ENCODE measurements around the gene ANGPTL2.

ANGPTL2 gene

DNA sequence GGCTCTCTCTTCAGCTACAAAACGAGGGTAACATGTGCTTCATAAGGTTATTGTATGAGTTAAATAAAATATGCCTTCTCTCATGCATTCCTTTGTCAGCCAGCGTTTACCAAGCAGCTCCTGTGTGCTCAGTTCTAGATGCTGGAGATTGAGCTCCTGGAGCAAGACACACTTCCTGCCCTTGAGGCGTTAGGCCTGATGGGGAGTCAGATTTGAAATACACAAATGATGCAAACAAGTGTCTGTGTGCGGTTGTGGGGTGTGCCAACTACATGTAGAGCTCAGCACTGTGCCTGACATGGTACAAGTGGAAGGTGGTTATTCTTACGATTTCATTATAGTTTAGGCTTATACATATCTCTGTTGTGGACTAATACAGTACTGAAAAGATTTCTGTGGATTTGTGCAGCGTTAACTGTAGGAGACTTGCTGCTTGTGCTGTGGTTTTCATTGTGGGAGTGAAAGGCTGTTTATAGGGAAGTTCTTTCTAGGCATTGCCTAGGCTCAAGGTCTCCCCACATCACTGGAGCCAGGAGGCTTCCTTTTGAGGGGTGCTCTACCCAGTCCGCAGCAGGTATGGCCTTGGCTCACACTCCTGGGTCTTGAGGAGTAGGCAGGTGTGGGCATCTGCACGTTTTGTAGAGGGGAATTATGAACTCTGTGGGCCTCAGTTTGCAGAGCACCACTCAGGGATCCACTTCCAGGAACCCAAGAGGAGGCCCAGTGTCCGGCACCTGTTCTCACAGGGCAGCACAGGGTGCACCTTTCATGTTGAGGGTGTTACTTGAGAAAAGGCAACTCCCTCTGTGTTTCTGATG lies 39.8 kb upstream of the ANGPTL2 start:
- Histone ChIP-seq H3K9me3 (ENCODE audit: insufficient read depth, low read depth, low read length) (no peaks in the 10 kb centered on the region), H2BK5ac (ENCODE audit: low read depth, low read length, poor library complexity) (no peak overlapping the region), H2AFZ (ENCODE audit: insufficient read depth, low read length, poor library complexity) (no peak overlapping the region), H3K27ac (ENCODE audit: low read depth, low read length) (no peak overlapping the region), H4K91ac (ENCODE audit: low read depth, low read length) (no peak overlapping the region), H3K23ac (ENCODE audit: low read length) (no peak overlapping the region), H3K14ac (ENCODE audit: low read length) (no peak overlapping the region), H2AK5ac (ENCODE audit: low read length) (no peak overlapping the region), H4K12ac (ENCODE audit: low read depth, low read length) (no peak overlapping the region), H3K9ac (ENCODE audit: low read length) (no peak overlapping the region), H3K4me3 (ENCODE audit: low read depth, low read length) (no peak overlapping the region), H3K4me2 (ENCODE audit: low read length) (no peak overlapping the region), H3K79me1 (ENCODE audit: low read length) (no peaks in the 10 kb centered on the region), H4K8ac (ENCODE audit: low read depth, low read length) (no peak overlapping the region), H3K27me3 (ENCODE audit: insufficient read depth, low read length) (no peaks in the 10 kb centered on the region), H3K36me3 (ENCODE audit: control insufficient read depth in 1 of 2, insufficient read depth in 2 of 2, low read length in 2 of 2) (no peaks in the 10 kb centered on the region), H2BK12ac (ENCODE audit: low read length) (peak overlapping the region; percentile 26), H3K79me2 (ENCODE audit: control insufficient read depth, insufficient read depth, low read length, poor library complexity) (no peaks in the 10 kb centered on the region), H2BK120ac (ENCODE audit: insufficient read depth, low read length, poor library complexity) (no peak overlapping the region), H3K4me1 (ENCODE audit: control insufficient read depth in 1 of 2, insufficient read depth in 2 of 2, low read length in 2 of 2) (peaks cover 0 to 10% of the 10 kb centered on the region in 2 experiments), H3K18ac (ENCODE audit: low read length) (no peak overlapping the region), H3K4ac (ENCODE audit: low read depth, low read length) (no peak overlapping the region)
- no peak for DNase-seq
- no CpG with 5 or more reads among the region's 9 CpGs for WGBS (ENCODE audit: extremely low coverage, insufficient coverage, insufficient read length)

- Histone ChIP-seq H3K4me2 (ENCODE audit: low read length) (no peak overlapping the region), H2BK5ac (ENCODE audit: low read depth, low read length, poor library complexity) (no peak overlapping the region), H2BK12ac (ENCODE audit: low read length) (no peak overlapping the region), H3K14ac (ENCODE audit: low read length) (no peak overlapping the region), H3K79me2 (ENCODE audit: control insufficient read depth, insufficient read depth, low read length, poor library complexity) (no peaks in the 10 kb centered on the region), H3K27ac (ENCODE audit: low read depth, low read length) (no peak overlapping the region), H3K9me3 (ENCODE audit: insufficient read depth, low read depth, low read length) (no peaks in the 10 kb centered on the region), H3K23ac (ENCODE audit: low read length) (no peak overlapping the region), H2BK120ac (ENCODE audit: insufficient read depth, low read length, poor library complexity) (no peak overlapping the region), H3K36me3 (ENCODE audit: control insufficient read depth in 1 of 2, insufficient read depth in 2 of 2, low read length in 2 of 2) (no peaks in the 10 kb centered on the region), H3K4me3 (ENCODE audit: low read depth, low read length) (no peak overlapping the region), H3K4ac (ENCODE audit: low read depth, low read length) (no peak overlapping the region), H4K91ac (ENCODE audit: low read depth, low read length) (no peak overlapping the region), H3K27me3 (ENCODE audit: insufficient read depth, low read length) (no peaks in the 10 kb centered on the region), H3K79me1 (ENCODE audit: low read length) (no peaks in the 10 kb centered on the region), H2AFZ (ENCODE audit: insufficient read depth, low read length, poor library complexity) (no peak overlapping the region), H3K9ac (ENCODE audit: low read length) (no peak overlapping the region), H3K18ac (ENCODE audit: low read length) (no peak overlapping the region), H4K12ac (ENCODE audit: low read depth, low read length) (no peak overlapping the region), H2AK5ac (ENCODE audit: low read length) (no peak overlapping the region), H3K4me1 (ENCODE audit: control insufficient read depth in 1 of 2, insufficient read depth in 2 of 2, low read length in 2 of 2) (peaks cover 0 to 10% of the 10 kb centered on the region in 2 experiments), H4K8ac (ENCODE audit: low read depth, low read length) (no peak overlapping the region)
- WGBS (ENCODE audit: extremely low coverage, insufficient coverage, insufficient read length): no CpG with 5 or more reads among the region's 9 CpGs
- no peak for DNase-seq
These were observed 38.7 kb upstream of the ANGPTL2 start for GRCh38 chr9:127161081-127161624.

- Histone ChIP-seq H2AK5ac (ENCODE audit: low read length) (no peak overlapping the region), H2BK12ac (ENCODE audit: low read length) (no peak overlapping the region), H3K27me3 (ENCODE audit: insufficient read depth, low read length) (no peaks in the 10 kb centered on the region), H3K4me1 (ENCODE audit: control insufficient read depth in 1 of 2, insufficient read depth in 2 of 2, low read length in 2 of 2) (peaks cover 0 to 10% of the 10 kb centered on the region in 2 experiments), H3K4me3 (ENCODE audit: low read depth, low read length) (no peak overlapping the region), H3K14ac (ENCODE audit: low read length) (no peak overlapping the region), H3K4ac (ENCODE audit: low read depth, low read length) (no peak overlapping the region), H2BK120ac (ENCODE audit: insufficient read depth, low read length, poor library complexity) (no peak overlapping the region), H4K91ac (ENCODE audit: low read depth, low read length) (no peak overlapping the region), H4K12ac (ENCODE audit: low read depth, low read length) (no peak overlapping the region), H3K79me1 (ENCODE audit: low read length) (no peaks in the 10 kb centered on the region), H3K18ac (ENCODE audit: low read length) (no peak overlapping the region), H3K9ac (ENCODE audit: low read length) (no peak overlapping the region), H4K8ac (ENCODE audit: low read depth, low read length) (no peak overlapping the region), H3K36me3 (ENCODE audit: control insufficient read depth in 1 of 2, insufficient read depth in 2 of 2, low read length in 2 of 2) (no peaks in the 10 kb centered on the region), H3K79me2 (ENCODE audit: control insufficient read depth, insufficient read depth, low read length, poor library complexity) (no peaks in the 10 kb centered on the region), H3K23ac (ENCODE audit: low read length) (no peak overlapping the region), H2BK5ac (ENCODE audit: low read depth, low read length, poor library complexity) (no peak overlapping the region), H2AFZ (ENCODE audit: insufficient read depth, low read length, poor library complexity) (no peak overlapping the region), H3K9me3 (ENCODE audit: insufficient read depth, low read depth, low read length) (no peaks in the 10 kb centered on the region), H3K27ac (ENCODE audit: low read depth, low read length) (no peak overlapping the region), H3K4me2 (ENCODE audit: low read length) (no peak overlapping the region)
- WGBS (ENCODE audit: extremely low coverage, insufficient coverage, insufficient read length): no CpG with 5 or more reads among the region's 10 CpGs
- no peak for DNase-seq
These were observed 37.6 kb upstream of the ANGPTL2 start for GRCh38 chr9:127159949-127160610.

DNA sequence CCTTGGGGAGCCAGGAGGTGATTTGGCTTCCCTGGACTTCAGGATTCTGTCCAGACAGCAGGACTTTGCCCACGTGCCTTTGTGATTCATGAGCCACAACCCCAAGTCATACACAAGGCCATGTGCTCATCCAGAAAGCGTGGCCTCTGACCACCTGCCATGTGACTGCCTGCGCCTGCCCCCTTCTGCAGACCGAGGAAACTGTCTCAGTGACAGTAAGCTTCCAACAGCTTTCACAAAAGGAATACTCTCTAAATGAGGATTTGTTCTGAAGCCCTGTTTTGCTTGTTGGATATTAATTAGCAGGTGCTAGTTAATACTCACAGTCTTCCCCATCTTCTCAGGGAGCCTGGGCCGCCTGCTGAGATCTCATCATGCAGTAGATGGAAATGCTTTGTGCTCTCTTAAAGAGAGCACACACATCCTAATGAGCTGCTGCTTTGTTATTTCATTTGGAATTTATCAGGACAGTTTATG lies 36.9 kb upstream of the ANGPTL2 start:
- Histone ChIP-seq H2AFZ (ENCODE audit: insufficient read depth, low read length, poor library complexity) (no peak overlapping the region), H3K27ac (ENCODE audit: low read depth, low read length) (no peak overlapping the region), H3K14ac (ENCODE audit: low read length) (no peak overlapping the region), H4K8ac (ENCODE audit: low read depth, low read length) (no peak overlapping the region), H2BK12ac (ENCODE audit: low read length) (no peak overlapping the region), H3K79me1 (ENCODE audit: low read length) (no peaks in the 10 kb centered on the region), H3K4ac (ENCODE audit: low read depth, low read length) (no peak overlapping the region), H4K91ac (ENCODE audit: low read depth, low read length) (no peak overlapping the region), H2AK5ac (ENCODE audit: low read length) (no peak overlapping the region), H3K36me3 (ENCODE audit: control insufficient read depth in 1 of 2, insufficient read depth in 2 of 2, low read length in 2 of 2) (no peaks in the 10 kb centered on the region), H2BK120ac (ENCODE audit: insufficient read depth, low read length, poor library complexity) (no peak overlapping the region), H3K4me3 (ENCODE audit: low read depth, low read length) (no peak overlapping the region), H3K79me2 (ENCODE audit: control insufficient read depth, insufficient read depth, low read length, poor library complexity) (no peaks in the 10 kb centered on the region), H3K23ac (ENCODE audit: low read length) (no peak overlapping the region), H3K4me2 (ENCODE audit: low read length) (no peak overlapping the region), H3K27me3 (ENCODE audit: insufficient read depth, low read length) (no peaks in the 10 kb centered on the region), H4K12ac (ENCODE audit: low read depth, low read length) (no peak overlapping the region), H3K4me1 (ENCODE audit: control insufficient read depth in 1 of 2, insufficient read depth in 2 of 2, low read length in 2 of 2) (peaks cover 0 to 10% of the 10 kb centered on the region in 2 experiments), H3K9me3 (ENCODE audit: insufficient read depth, low read depth, low read length) (no peaks in the 10 kb centered on the region), H3K9ac (ENCODE audit: low read length) (no peak overlapping the region), H2BK5ac (ENCODE audit: low read depth, low read length, poor library complexity) (no peak overlapping the region), H3K18ac (ENCODE audit: low read length) (no peak overlapping the region)
- peak in 1 of 2 donors; percentile 25 for DNase-seq
- WGBS (ENCODE audit: extremely low coverage, insufficient coverage, insufficient read length): no CpG with 5 or more reads among the region's 5 CpGs

Measured in trophoblast cell (in vitro differentiated cells and primary cell).